Colonic mucosa (tissue), 4 donors: Measurements from ENCODE around the gene TECTB. TPM values are rescaled to one million over a fixed set of nuclear protein-coding genes. Genes with fewer than 3 reads are reported as not detected.
"Not testable (repeated sequence)": the region's sequence is repeated elsewhere in the genome, so short reads cannot be mapped to it uniquely, and the experiment has no call there.

Experiments
- DNase-seq: peaks from one replicate; pipeline ENCODE4 v3.0.0-alpha.2; 2020
- H3K27ac ChIP-seq: fragments of 200-600 bp; one replicate; pipeline ENCODE4 v1.8.0; 2021
- H3K27me3 ChIP-seq: fragments of 200-600 bp; one replicate; pipeline ENCODE4 v1.8.0; 2021
- H3K36me3 ChIP-seq: fragments of 200-600 bp; one replicate; pipeline ENCODE4 v1.8.0; 2021
- H3K4me1 ChIP-seq: fragments of 200-600 bp; one replicate; pipeline ENCODE4 v1.8.0; 2021; ENCODE audit warnings: mild to moderate bottlenecking
- H3K4me3 ChIP-seq: fragments of 200-600 bp; one replicate; pipeline ENCODE4 v1.8.0; 2021
- H3K9ac ChIP-seq, 2 donors: one replicate each; pipeline ENCODE4 v1.7.0; 2013; ENCODE audit warnings: control low read depth in 2 of 2, low read depth in 2 of 2, low read length in 2 of 2
- H3K9me3 ChIP-seq: fragments of 200-600 bp; one replicate; pipeline ENCODE4 v1.8.0; 2021
- CTCF ChIP-seq: fragments of 200-600 bp; IDR thresholded peaks from one replicate; pipeline ENCODE4 v1.8.0; 2022; ENCODE audit warnings: antibody characterized with exemption, mild to moderate bottlenecking
- intact Hi-C: fragments of 100-400 bp; cut with DNase I; formaldehyde crosslinking; loops from one replicate; pipeline ENCODE4 v1.14.1; 2022
- total RNA-seq, 2 donors: library from RNA; stranded (reverse); fragmentation: NEBNext Ultra II Directional in 1 of 2; extraction: Animal tissue kit (Norgen Biotek cat#: 25700) in 1 of 2; gene quantifications; one replicate each; pipeline ENCODE4 v1.2.1, GENCODE V29; 2021
- donor health status: healthy.
- donor health status: DM: no; HTN: no; CAD: no.
- donor health status: DM: no; HTN: no; CAD: no.

Gene TECTB
- total RNA-seq, 2 donors from 2014 or later, result not detected

GRCh38 chr10:112248584-112249295, 34.5 kb upstream of the TECTB start:
- Histone ChIP-seq H3K9ac (no peak overlapping the region), H3K27me3 (no peaks in the 10 kb centered on the region), H3K4me1 (no peaks in the 10 kb centered on the region), H3K36me3 (no peaks in the 10 kb centered on the region), H3K4me3 (no peak overlapping the region), H3K9me3 (no peaks in the 10 kb centered on the region), H3K27ac (no peak overlapping the region)
- TF ChIP-seq CTCF, result no peak
- intact Hi-C loops, result no loop called here
- no peak for DNase-seq

GRCh38 chr10:112249722-112250121, 33.5 kb upstream of the TECTB start:
- no peak overlapping the region for H3K4me3 ChIP-seq
- TF ChIP-seq CTCF, result no peak
- H3K27me3 ChIP-seq, result no peaks in the 10 kb centered on the region
- no peak overlapping the region for H3K9ac ChIP-seq
- H3K27ac ChIP-seq, result no peak overlapping the region
- no peaks in the 10 kb centered on the region for H3K4me1 ChIP-seq
- no peak for DNase-seq
- intact Hi-C loops, result no loop called here
- H3K9me3 ChIP-seq, result no peaks in the 10 kb centered on the region
- no peaks in the 10 kb centered on the region for H3K36me3 ChIP-seq

- no peak for DNase-seq
- H3K9me3 ChIP-seq, result no peaks in the 10 kb centered on the region
- H3K36me3 ChIP-seq, result no peaks in the 10 kb centered on the region
- intact Hi-C loops, result no loop called here
- no peak for TF ChIP-seq CTCF
- no peaks in the 10 kb centered on the region for H3K27me3 ChIP-seq
- no peak overlapping the region for H3K4me3 ChIP-seq
- no peaks in the 10 kb centered on the region for H3K4me1 ChIP-seq
- no peak overlapping the region for H3K27ac ChIP-seq
- no peak overlapping the region for H3K9ac ChIP-seq
Measured at GRCh38 chr10:112250555-112250954, 32.6 kb upstream of the TECTB start.

GRCh38 chr10:112251238-112251637, 32.0 kb upstream of the TECTB start:
- H3K9ac ChIP-seq, DNase-seq, H3K4me1 ChIP-seq, H3K36me3 ChIP-seq, H3K27me3 ChIP-seq, H3K4me3 ChIP-seq, H3K27ac ChIP-seq, intact Hi-C loops, H3K9me3 ChIP-seq: not testable (repeated sequence)

- H3K36me3 ChIP-seq, result no peaks in the 10 kb centered on the region
- H3K4me3 ChIP-seq, result no peak overlapping the region
- no peak overlapping the region for H3K9ac ChIP-seq
- no peaks in the 10 kb centered on the region for H3K4me1 ChIP-seq
- H3K9me3 ChIP-seq, result no peaks in the 10 kb centered on the region
- no peak for TF ChIP-seq CTCF
- no peak for DNase-seq
- intact Hi-C loops, result no loop called here
- no peaks in the 10 kb centered on the region for H3K27me3 ChIP-seq
- H3K27ac ChIP-seq, result no peak overlapping the region
Measured at GRCh38 chr10:112258407-112258806, 24.8 kb upstream of the TECTB start.

GRCh38 chr10:112259688-112260087, 23.5 kb upstream of the TECTB start:
- DNase-seq, result no peak
- Histone ChIP-seq H3K36me3 (no peaks in the 10 kb centered on the region), H3K27ac (no peak overlapping the region), H3K4me1 (no peaks in the 10 kb centered on the region), H3K9me3 (no peaks in the 10 kb centered on the region), H3K4me3 (no peak overlapping the region), H3K27me3 (no peaks in the 10 kb centered on the region), H3K9ac (no peak overlapping the region)
- no peak for TF ChIP-seq CTCF
- intact Hi-C loops, result no loop called here
